Upper lobe of right lung (tissue), 1 donor: ENCODE results near the gene MED12L. TPM values are rescaled to one million over a fixed set of nuclear protein-coding genes. Genes with fewer than 3 reads are reported as not detected.

Experiments used
- ATAC-seq: fragments of 200-7000 bp; cut with Tn5 transposase; one replicate; pipeline ENCODE4 v1.9.1; 2020; ENCODE audit warnings: mild to moderate bottlenecking, moderate library complexity
- DNase-seq: peaks from one replicate; pipeline ENCODE4 v3.0.0-alpha.2; 2020
- H3K27ac ChIP-seq: fragments of 200-600 bp; one replicate; pipeline ENCODE4 v1.8.0; 2022
- H3K27me3 ChIP-seq: fragments of 200-600 bp; one replicate; pipeline ENCODE4 v1.8.0; 2022; ENCODE audit warnings: mild to moderate bottlenecking
- H3K36me3 ChIP-seq: fragments of 200-600 bp; one replicate; pipeline ENCODE4 v1.8.0; 2022
- H3K4me1 ChIP-seq: fragments of 200-600 bp; one replicate; pipeline ENCODE4 v1.8.0; 2022
- H3K4me3 ChIP-seq: fragments of 200-600 bp; one replicate; pipeline ENCODE4 v1.8.0; 2022; ENCODE audit warnings: mild to moderate bottlenecking
- H3K9me3 ChIP-seq: fragments of 200-600 bp; one replicate; pipeline ENCODE4 v1.8.0; 2022
- intact Hi-C: fragments of 100-400 bp; cut with DNase I; formaldehyde crosslinking; loops from one replicate; pipeline ENCODE4 v1.11.0; 2022
- total RNA-seq: library from RNA; stranded (reverse); fragmentation: NEBNext Ultra II Directional; extraction: Animal tissue kit (Norgen Biotek cat#: 25700); gene quantifications from one replicate; pipeline ENCODE4 v1.2.1, GENCODE V29; 2021
- TF ChIP-seq, protein P1 (sequence below): fragments of 200-600 bp; IDR thresholded peaks from one replicate; pipeline ENCODE4 v1.8.0; 2022; ENCODE audit warnings: antibody characterized with exemption
- donor health status: DM: no; HTN: yes; CAD: no; lungs with severe emphysema.

Gene MED12L
- total RNA-seq, 1 donor from 2014 or later = 0.69 TPM

DNA sequence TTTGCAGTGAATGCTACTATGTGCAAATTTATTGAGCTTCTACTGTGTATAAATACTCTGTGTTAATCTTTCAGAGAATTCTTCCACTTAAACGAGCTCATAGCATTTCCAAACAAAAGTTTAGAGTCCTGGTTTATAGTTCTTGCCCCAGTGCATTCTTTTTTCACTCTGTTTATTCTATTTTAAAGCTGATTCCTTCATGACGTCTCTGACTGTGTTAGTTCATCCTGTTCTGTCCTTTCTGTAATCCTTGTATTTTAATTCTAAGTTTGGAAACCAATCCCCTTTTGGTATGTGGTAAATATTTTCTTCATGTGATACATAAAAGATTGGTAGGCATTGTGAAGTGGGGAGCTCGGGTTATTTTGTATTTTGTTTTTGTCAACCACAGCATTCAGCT is 174.2 kb downstream of the MED12L start:
- ATAC-seq = no peak
- no peak overlapping the region for H3K27ac ChIP-seq
- H3K27me3 ChIP-seq = no peaks in the 10 kb centered on the region

DNA sequence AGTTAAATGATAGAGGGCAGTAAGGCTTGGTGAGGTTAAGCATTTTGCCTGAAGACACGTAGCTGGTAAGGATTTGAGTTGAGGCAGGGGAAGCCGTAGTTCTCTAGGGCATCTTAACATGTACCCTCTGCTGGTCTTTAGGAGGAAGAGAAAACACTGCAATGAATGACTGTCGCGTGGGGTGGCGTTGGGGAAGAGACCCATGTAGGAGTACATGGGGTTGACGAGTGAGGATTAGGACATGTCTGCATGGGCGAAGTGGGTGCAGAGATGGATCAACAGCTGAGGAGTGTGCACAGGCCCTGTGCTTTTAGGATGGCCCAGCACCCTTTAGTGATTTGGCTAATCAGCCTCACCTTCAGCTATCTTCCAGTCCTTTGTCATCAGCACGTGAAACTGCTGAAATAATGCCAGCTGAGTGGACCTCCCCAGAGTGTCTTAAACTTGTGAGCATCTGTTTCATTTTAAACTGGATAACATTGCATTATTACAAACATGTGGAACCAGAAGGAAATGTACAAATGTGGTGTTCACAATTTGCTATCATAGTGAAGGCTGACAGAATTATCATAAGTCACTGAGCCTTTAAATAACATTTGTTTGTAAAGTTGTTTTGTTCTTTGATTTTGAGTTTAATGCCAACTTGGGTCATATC is 177.5 kb downstream of the MED12L start:
- DNase-seq = no peak
- Histone ChIP-seq H3K9me3 (no peaks in the 10 kb centered on the region), H3K36me3 (no peaks in the 10 kb centered on the region), H3K4me1 (no peaks in the 10 kb centered on the region), H3K27ac (no peak overlapping the region), H3K4me3 (no peak overlapping the region), H3K27me3 (no peaks in the 10 kb centered on the region)
- intact Hi-C loops = no loop called here
- ATAC-seq = no peak
- TF ChIP-seq, protein P1, sequence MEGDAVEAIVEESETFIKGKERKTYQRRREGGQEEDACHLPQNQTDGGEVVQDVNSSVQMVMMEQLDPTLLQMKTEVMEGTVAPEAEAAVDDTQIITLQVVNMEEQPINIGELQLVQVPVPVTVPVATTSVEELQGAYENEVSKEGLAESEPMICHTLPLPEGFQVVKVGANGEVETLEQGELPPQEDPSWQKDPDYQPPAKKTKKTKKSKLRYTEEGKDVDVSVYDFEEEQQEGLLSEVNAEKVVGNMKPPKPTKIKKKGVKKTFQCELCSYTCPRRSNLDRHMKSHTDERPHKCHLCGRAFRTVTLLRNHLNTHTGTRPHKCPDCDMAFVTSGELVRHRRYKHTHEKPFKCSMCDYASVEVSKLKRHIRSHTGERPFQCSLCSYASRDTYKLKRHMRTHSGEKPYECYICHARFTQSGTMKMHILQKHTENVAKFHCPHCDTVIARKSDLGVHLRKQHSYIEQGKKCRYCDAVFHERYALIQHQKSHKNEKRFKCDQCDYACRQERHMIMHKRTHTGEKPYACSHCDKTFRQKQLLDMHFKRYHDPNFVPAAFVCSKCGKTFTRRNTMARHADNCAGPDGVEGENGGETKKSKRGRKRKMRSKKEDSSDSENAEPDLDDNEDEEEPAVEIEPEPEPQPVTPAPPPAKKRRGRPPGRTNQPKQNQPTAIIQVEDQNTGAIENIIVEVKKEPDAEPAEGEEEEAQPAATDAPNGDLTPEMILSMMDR = no peak

More for the DNA sequence above, 174.2 kb downstream of the MED12L start:
- DNase-seq = no peak
- H3K4me1 ChIP-seq = no peaks in the 10 kb centered on the region
- intact Hi-C loops = no loop called here
- H3K9me3 ChIP-seq = no peaks in the 10 kb centered on the region
- H3K4me3 ChIP-seq = no peak overlapping the region
- H3K36me3 ChIP-seq = no peaks in the 10 kb centered on the region
- TF ChIP-seq, protein P1 = no peak

DNA sequence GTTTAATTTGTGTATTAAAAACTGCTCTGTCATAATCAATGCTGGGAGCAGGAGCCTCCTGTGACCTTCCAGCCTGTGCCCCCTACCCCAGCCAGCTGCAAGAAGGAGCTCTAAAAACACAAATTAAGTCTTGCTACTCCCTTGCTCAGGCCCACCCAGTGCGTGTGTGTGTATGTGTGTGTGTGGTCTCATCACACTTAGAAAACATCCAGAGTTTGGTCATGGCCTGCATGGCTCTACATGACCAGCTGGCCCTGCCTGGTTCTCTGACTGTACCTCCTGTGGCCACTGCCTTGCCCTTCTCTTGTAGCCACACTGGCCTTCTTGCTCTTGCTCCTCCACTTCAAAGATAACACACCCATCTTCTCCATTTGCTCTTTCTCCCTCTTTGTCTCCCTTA is 179.1 kb downstream of the MED12L start:
- no peak overlapping the region for H3K4me3 ChIP-seq
- H3K36me3 ChIP-seq = no peaks in the 10 kb centered on the region
- intact Hi-C loops = no loop called here
- H3K27ac ChIP-seq = no peak overlapping the region
- no peaks in the 10 kb centered on the region for H3K9me3 ChIP-seq
- TF ChIP-seq, protein P1 = no peak
- ATAC-seq = no peak
- no peaks in the 10 kb centered on the region for H3K27me3 ChIP-seq
- DNase-seq = no peak
- no peaks in the 10 kb centered on the region for H3K4me1 ChIP-seq

DNA sequence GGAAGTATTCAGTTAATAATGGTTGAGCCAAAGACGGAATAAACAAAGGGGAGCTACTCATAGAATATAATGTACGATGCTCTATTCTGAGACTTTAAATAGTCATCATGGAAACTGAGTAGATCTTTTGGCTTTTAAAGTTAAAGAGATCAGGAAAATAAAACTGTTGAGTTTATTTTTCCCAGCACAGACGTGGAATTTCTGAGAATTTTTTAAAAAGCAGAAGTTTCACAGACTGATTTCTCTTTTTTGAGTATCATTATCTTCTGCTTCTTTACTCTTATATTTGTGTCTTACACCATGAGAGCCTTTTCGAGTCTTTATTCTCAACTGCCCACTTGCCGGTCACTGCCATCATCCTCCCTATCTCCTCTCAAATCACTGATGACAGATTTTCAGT is 179.7 kb downstream of the MED12L start:
- TF ChIP-seq, protein P1 = no peak
- Histone ChIP-seq H3K36me3 (no peaks in the 10 kb centered on the region), H3K27me3 (no peaks in the 10 kb centered on the region), H3K4me1 (no peaks in the 10 kb centered on the region), H3K27ac (peak overlapping the region; percentile 55), H3K4me3 (no peak overlapping the region), H3K9me3 (no peaks in the 10 kb centered on the region)
- ATAC-seq (no peak), DNase-seq (no peak)
- intact Hi-C loops = no loop called here

DNA sequence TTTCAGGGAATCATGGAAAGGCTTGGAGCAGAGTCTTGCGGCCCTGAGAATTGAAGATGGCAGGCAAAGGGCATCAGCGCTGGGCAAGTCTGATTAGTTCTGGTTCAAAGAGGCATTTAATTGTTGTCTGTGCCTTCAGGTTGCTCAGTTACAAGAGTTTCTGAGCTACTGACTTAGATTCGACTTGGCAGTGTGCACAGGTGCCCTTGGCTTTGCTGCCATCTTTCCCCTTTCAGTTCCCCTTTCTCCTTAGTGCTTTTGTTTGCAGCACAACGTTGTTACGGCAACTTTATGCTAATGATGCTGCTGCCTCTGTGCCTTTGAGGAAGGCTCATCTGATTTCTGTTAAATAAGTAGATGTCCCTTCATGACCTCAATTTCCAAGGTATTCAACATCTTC is 180.4 kb downstream of the MED12L start:
- TF ChIP-seq, protein P1 = no peak
- Histone ChIP-seq H3K27me3 (no peaks in the 10 kb centered on the region), H3K36me3 (no peaks in the 10 kb centered on the region), H3K4me1 (no peaks in the 10 kb centered on the region), H3K27ac (peak overlapping the region; percentile 55), H3K4me3 (no peak overlapping the region), H3K9me3 (no peaks in the 10 kb centered on the region)
- ATAC-seq = peak; percentile 90
- intact Hi-C loops = no loop called here
- no peak for DNase-seq

DNA sequence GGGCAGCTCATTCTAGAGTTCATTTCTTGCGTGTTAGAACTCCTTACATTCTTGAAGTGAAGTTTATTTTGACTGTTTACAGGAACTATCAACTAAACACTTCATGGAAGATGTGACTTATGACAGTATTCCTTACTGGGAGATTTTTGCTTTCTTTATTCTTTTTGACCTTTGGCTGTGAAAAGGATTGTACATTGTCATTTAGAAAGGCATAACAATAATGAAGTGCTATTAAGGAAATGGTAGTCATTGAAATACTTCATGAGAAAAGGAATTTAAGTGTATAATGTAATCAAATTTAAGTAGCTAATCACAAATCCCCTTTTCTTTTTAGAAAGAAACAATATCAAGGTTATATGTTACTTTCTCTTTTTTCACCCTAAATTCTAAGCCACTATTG is 181.6 kb downstream of the MED12L start:
- TF ChIP-seq, protein P1 = no peak
- intact Hi-C loops = no loop called here
- H3K27me3 ChIP-seq = no peaks in the 10 kb centered on the region
- DNase-seq (no peak), ATAC-seq (no peak)
- no peak overlapping the region for H3K27ac ChIP-seq
- no peaks in the 10 kb centered on the region for H3K36me3 ChIP-seq
- no peaks in the 10 kb centered on the region for H3K4me1 ChIP-seq
- H3K9me3 ChIP-seq = no peaks in the 10 kb centered on the region
- H3K4me3 ChIP-seq = no peak overlapping the region
